ENCODE results near the gene RNPS1.

RNPS1 gene, protein sequence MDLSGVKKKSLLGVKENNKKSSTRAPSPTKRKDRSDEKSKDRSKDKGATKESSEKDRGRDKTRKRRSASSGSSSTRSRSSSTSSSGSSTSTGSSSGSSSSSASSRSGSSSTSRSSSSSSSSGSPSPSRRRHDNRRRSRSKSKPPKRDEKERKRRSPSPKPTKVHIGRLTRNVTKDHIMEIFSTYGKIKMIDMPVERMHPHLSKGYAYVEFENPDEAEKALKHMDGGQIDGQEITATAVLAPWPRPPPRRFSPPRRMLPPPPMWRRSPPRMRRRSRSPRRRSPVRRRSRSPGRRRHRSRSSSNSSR

DNA sequence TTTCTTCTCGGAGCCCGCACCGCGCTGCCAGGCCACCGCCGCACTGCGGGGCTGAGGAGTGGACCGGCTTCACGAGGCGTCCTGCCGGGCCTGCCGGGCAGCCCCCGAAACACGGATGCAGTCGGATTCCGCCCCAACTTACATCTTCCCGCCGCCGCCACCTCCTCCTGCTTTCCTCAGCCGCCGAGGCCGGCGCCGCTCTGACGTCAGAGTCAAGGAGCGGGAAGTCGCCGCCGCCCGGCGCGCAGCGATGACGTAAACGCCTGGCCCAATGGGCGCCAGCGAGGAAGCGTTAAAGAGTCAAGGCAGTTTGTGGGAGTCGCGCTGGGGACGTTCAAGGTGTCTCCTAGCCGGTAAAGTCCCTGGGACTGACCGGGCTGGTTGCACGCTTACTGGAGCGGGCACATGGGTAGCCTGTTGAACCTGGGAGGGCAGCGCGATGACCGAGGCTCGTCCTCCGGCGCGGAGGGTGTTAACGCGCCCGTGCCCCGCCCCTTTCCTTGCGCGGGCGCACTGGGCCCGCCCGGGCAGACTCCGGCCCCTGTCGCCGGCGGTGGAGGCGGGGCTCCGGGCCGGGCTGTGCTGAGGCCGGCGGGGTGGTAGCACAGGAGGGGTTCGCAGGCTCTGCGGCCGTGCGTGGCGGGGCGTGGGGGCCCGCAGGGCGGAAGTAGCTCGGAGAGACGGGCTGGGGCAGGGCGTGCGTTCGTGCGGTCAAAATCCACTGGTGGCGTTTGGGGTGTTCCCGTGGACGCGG lies at the start of gene RNPS1:
RNPS1 (minus strand) TSS at position 214 of the 754 bp plus-strand sequence. CDS start 3,483 bp downstream, outside the sequence.
- Histone ChIP-seq H3K27me3 (replicated peaks; ENCODE audit: insufficient read depth, low read length) (no peaks in the 10 kb centered on the region), H3K4me1 (ENCODE audit: low read length) (0 out of 2 replicates have a peak, but pooled peaks cover 17% of the 10 kb centered on the region), H3K9me3 (replicated peaks; ENCODE audit: insufficient read depth, low read length) (no peaks in the 10 kb centered on the region), H3K4me2 (ENCODE audit: low read depth, low read length) (peak within 1 kb of the TSS; percentile 92), H2AFZ (ENCODE audit: low read length) (peak within 1 kb of the TSS; percentile 76), H3K9ac (ENCODE audit: low read length) (peak within 1 kb of the TSS; percentile 86), H3K36me3 (replicated peaks; ENCODE audit: insufficient read depth, low read length) (no peaks in the 10 kb centered on the region; the same call in 1 of the 2 replicates), H3K4me3 (ENCODE audit: low read length) (peak within 1 kb of the TSS; percentile 90), H3F3A (ENCODE audit: insufficient read depth, low read length) (no peaks in the 10 kb centered on the region), H4K20me1 (ENCODE audit: insufficient read depth, low read length) (peaks cover 34% of the 10 kb centered on the region), H3K27ac (ENCODE audit: low read length) (peak within 1 kb of the TSS; percentile 86), H3K79me2 (ENCODE audit: low read length) (peaks cover 68% of the 10 kb centered on the region), H3K9me2 (replicated peaks; ENCODE audit: insufficient read depth, low read length) (no peaks in the 10 kb centered on the region)
- TF ChIP-seq, protein P1, sequence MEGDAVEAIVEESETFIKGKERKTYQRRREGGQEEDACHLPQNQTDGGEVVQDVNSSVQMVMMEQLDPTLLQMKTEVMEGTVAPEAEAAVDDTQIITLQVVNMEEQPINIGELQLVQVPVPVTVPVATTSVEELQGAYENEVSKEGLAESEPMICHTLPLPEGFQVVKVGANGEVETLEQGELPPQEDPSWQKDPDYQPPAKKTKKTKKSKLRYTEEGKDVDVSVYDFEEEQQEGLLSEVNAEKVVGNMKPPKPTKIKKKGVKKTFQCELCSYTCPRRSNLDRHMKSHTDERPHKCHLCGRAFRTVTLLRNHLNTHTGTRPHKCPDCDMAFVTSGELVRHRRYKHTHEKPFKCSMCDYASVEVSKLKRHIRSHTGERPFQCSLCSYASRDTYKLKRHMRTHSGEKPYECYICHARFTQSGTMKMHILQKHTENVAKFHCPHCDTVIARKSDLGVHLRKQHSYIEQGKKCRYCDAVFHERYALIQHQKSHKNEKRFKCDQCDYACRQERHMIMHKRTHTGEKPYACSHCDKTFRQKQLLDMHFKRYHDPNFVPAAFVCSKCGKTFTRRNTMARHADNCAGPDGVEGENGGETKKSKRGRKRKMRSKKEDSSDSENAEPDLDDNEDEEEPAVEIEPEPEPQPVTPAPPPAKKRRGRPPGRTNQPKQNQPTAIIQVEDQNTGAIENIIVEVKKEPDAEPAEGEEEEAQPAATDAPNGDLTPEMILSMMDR (IDR thresholded peaks at IDR 0.05; ENCODE audit: low read length), result no peak
- TF ChIP-seq EZH2 (optimal IDR thresholded peaks at IDR 0.05; ENCODE audit: low read depth, low read length), result no peak
- no peak for TF ChIP-seq EZH2phosphoT487 (IDR thresholded peaks at IDR 0.05; ENCODE audit: low read length)
- DNase-seq, result peak; percentile 97

DNA sequence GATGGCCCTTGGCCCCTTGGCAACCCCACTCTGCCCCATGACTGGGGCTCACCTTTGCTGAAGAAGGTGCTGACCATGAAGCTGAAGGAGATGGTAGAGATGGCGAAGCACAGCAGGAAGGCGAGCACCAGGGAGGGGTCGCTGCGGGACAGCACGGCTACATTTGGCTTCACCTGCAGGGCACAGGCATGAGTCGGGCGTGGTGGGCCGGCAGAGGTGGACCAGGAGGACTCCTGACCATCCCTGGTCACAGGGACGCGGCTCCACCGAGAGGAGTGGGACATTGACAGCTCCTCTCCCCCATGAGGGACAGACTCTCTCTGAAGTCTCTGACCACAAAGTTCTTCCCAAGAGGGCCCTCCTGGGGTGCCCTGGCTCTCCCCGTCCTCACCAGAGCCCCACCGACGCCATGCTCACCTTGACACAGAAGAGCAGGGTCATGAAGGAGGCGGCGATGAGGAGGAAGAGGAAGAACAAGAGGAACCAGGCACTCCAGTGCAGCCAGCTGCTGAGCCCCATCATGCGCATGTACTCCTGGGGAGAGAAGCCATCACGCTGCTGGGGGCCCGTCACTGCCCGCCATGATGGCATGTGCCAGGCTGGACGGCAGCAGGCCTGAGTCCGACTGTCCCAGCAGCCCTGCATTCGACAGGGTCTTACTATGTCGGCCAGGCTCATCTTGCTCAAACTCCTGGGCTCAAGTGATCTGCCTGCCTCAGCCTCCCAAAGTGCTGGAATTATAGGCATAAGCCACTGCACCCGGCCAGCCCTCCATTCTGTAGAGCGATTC lies 49.5 kb upstream of the RNPS1 start:
- Histone ChIP-seq H3F3A (ENCODE audit: insufficient read depth, low read length) (no peaks in the 10 kb centered on the region), H3K27ac (ENCODE audit: low read length) (no peak overlapping the region), H3K36me3 (replicated peaks; ENCODE audit: insufficient read depth, low read length) (no peaks in the 10 kb centered on the region), H2AFZ (ENCODE audit: low read length) (no peak overlapping the region), H3K4me2 (ENCODE audit: low read depth, low read length) (no peak overlapping the region), H3K4me1 (ENCODE audit: low read length) (no peaks in the 10 kb centered on the region), H3K79me2 (ENCODE audit: low read length) (no peaks in the 10 kb centered on the region), H3K27me3 (replicated peaks; ENCODE audit: insufficient read depth, low read length) (peaks cover 68% of the 10 kb centered on the region), H4K20me1 (ENCODE audit: insufficient read depth, low read length) (no peaks in the 10 kb centered on the region), H3K9me2 (replicated peaks; ENCODE audit: insufficient read depth, low read length) (no peaks in the 10 kb centered on the region), H3K4me3 (ENCODE audit: low read length) (no peak overlapping the region), H3K9ac (ENCODE audit: low read length) (no peak overlapping the region), H3K9me3 (replicated peaks; ENCODE audit: insufficient read depth, low read length) (no peaks in the 10 kb centered on the region)
- no peak for DNase-seq
- TF ChIP-seq EZH2phosphoT487 (IDR thresholded peaks at IDR 0.05; ENCODE audit: low read length), result no peak
- no peak for TF ChIP-seq EZH2 (optimal IDR thresholded peaks at IDR 0.05; ENCODE audit: low read depth, low read length)
- TF ChIP-seq, protein P1 (IDR thresholded peaks at IDR 0.05; ENCODE audit: low read length), result no peak

DNA sequence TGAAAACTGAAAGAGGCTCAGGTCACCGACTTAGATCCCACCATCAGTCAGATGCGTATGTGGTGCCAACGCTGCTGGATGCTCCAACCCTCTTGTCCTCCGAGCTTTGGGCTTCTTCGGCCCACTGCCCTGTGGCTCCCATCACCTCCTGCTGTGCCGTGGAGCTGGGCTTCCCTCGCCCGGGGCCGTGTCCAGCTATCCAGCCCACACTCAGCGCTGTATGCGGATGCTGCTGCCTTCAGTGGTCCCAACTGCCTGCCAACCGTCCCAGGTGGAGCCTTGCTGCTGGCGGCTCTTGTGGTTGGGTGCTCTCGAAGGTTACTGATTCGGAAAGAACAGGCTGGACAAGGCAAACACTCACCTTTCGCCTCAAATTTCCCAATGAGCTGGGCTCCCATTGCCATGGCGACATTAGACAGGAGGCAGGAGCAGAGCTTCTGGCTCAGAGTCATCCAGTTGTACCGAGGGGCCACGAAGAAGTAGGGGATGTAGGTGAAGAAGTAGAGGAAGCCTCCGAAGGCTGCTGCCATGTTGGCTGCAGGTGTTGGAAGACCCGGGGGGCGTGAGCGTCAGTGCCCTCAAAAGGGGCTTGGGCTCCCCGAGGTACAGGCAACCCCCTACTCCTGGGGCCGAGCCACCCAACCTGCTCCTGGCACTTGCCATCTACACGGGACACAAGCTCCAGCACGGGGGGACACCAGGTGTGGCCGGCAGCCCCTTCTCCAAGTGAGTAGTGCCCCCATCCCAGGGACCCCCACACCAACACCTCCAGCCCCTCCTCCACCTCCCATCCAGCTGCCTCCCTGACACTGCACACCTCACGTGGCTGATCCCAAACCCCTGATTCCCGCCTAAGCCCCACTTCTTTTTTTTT lies 40.4 kb upstream of the RNPS1 start:
- H3F3A ChIP-seq (ENCODE audit: insufficient read depth, low read length), result no peaks in the 10 kb centered on the region
- peaks cover 81% of the 10 kb centered on the region for H3K27me3 ChIP-seq (replicated peaks; ENCODE audit: insufficient read depth, low read length)
- H3K4me3 ChIP-seq (ENCODE audit: low read length), result no peak overlapping the region
- DNase-seq, result no peak
- H3K4me1 ChIP-seq (ENCODE audit: low read length), result no peaks in the 10 kb centered on the region
- TF ChIP-seq, protein P1 (IDR thresholded peaks at IDR 0.05; ENCODE audit: low read length), result no peak
- TF ChIP-seq EZH2phosphoT487 (IDR thresholded peaks at IDR 0.05; ENCODE audit: low read length), result no peak
- no peak for TF ChIP-seq EZH2 (optimal IDR thresholded peaks at IDR 0.05; ENCODE audit: low read depth, low read length)
- no peaks in the 10 kb centered on the region for H3K36me3 ChIP-seq (replicated peaks; ENCODE audit: insufficient read depth, low read length)
- H3K9ac ChIP-seq (ENCODE audit: low read length), result no peak overlapping the region
- no peak overlapping the region for H3K4me2 ChIP-seq (ENCODE audit: low read depth, low read length)
- no peaks in the 10 kb centered on the region for H4K20me1 ChIP-seq (ENCODE audit: insufficient read depth, low read length)
- H3K79me2 ChIP-seq (ENCODE audit: low read length), result no peaks in the 10 kb centered on the region
- H3K9me2 ChIP-seq (replicated peaks; ENCODE audit: insufficient read depth, low read length), result no peaks in the 10 kb centered on the region
- no peak overlapping the region for H2AFZ ChIP-seq (ENCODE audit: low read length)
- no peaks in the 10 kb centered on the region for H3K9me3 ChIP-seq (replicated peaks; ENCODE audit: insufficient read depth, low read length)
- no peak overlapping the region for H3K27ac ChIP-seq (ENCODE audit: low read length)

Data from MM.1S (cell line).